HG03175 (cell line): Measurements from ENCODE around the gene PCMT1.
"Not testable (repeated sequence)": the region's sequence is repeated elsewhere in the genome, so short reads cannot be mapped to it uniquely, and the experiment has no call there.

Source experiments
- ATAC-seq: cut with Tn5 transposase; IDR thresholded peaks from one replicate; pipeline ENCODE4 v1.9.1; 2021; ENCODE audit warnings: mild to moderate bottlenecking, moderate library complexity; ENCODE audit not compliant: unreplicated experiment

PCMT1 gene

DNA sequence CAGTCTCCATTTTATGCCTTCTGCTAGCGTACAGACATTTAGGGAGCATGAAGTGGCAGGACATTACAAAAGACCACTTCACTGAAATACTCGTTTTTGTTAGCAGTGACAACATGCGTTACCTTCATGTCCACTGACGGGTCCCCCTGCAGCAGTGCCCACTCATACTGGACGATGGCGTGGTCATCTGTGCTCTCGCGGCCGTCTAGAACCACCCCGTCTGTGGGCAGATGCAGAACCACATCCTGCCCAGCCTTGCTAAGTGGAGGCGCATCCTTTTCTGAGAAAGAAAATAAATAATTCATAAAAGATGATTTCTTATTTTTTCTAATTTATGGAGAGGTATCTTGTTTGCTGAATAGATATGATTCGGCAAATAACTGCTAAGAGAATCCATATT, 103.3 kb downstream of the PCMT1 start:
- no peak for ATAC-seq

DNA sequence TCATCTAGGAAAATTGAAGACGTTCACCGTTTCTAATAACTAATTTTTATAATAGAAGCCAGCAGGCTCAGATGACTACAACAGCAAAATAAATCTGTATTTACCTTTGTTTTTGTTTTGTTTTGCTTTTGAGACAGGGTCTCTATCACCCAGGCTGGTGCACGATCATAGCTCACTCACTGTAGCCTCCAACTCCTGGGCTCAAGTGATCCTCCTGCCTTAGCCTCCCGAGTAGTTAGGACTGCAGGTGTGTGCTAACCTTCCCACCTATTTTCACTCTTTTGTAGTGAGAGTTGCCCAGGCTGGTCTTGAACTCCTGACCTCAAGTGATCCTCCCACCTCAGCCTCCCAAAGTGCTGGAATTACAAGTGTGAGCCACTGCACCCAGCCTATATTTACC, 104.5 kb downstream of the PCMT1 start:
- ATAC-seq: not testable (repeated sequence)

DNA sequence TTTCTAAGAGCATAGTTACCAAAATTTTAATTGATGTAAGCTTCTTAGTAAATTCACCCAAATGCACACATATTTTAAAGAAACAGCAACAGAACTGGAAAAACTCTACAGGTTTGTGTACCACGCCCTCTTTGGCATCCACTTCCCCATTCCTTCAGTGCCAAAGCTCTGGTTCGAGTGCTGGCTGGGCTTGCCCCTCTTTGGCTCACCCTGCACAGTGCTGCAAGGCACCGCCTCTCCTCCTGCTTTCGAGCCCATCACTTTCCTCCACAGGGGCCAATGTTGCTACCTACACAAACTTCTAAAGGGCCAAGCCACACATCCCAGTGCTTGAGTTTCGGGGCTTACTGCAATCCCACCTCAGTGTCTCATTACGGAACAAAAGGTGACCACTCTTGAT, 105.0 kb downstream of the PCMT1 start:
- no peak for ATAC-seq

DNA sequence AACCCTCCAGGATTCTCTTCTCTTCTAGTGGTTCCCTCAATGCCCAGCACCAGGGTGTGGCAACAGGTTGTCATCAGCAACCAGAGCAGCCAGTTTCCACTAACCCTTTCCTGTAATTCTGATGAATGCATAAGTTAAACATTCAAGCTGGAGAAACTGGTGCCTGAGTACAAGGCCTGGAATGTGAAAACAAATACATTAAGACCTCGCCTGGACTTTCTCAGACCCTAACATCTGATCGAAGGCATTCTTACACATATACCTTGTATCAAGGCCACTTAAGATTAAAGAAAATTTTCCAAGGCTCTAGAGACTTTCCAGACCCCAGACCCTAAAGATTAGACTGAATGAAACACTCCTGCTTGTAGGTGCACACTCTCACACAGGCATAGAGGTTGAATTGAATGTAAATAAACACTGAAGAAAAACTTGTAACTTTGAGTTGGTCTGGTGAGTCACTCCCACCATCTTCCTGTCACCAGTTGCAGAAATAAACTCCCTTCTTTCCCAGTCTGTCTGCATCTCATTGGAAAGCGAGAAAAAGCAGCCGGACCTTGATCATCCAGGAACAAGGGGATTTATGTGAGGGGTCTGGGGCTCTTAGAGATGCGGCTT, 105.6 kb downstream of the PCMT1 start:
- no peak for ATAC-seq

DNA sequence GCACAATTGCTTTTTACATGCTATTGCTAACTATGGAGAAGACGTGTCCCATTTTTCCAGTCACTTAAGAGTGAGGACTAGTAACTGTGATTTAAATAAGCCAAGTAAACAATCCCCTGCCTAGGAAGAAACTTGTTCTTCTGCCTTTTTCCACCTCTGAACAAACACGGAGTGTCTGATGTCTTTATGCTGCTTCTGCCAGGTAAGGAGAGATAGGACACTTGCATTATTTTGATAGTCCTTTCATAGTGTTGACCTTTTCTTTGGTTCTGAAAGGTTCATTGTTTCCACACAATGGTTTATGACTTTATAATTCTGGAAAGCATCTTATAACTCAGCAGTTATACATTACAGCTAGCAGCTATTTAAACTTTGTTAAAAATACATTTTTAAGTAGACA, 106.2 kb downstream of the PCMT1 start:
- no peak for ATAC-seq

DNA sequence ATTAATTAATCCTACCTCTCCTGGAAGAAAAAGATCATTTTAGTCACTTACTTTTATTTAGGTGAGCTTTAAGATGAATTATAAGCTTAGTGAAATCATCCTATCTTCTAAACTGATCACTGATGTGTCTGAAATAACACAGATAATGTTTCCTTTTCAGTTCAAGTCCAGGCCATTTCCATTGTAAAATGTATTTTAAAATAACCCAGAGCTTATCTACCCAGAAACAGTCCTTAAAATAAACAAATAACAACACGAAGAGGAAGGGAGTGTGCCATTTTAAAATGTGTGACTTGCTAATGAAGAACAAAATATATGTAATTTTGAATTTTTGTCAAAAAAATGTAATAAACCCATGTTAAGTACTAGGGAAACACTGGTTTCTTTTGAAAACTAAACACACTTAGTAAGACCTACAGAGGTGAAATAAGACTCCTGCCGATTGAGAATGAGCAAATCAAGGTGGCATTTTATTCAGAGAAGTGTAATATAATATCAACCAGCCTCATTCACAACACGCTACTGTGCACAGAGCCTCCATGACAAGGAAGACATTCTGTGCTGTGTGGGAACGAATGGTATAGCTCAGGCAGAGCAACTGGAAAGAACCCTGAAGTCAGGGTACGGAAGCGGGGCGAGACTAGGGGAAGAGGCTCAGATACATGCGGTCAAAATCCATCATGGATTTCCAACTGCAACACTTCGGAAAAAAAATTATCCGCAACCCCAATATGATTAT, 106.9 kb downstream of the PCMT1 start:
- no peak for ATAC-seq

DNA sequence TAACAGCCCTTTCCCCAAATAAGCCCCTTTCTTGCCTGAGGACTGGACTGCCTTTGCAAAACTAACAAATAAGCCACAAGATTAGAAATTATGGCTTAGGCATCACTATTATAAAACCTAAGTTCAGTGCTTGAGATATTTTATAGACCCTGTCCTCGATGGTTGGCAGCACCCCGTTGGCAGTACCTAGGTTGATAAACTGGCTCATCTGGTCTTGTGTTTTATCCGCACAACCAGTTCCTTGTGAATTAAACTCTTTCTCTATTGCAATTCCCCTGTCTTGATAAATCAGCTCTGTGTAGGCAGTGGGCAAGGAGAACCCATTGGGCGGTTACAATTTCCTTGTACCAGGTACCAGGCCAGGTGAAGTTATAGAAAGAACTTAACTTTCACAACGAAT, 108.0 kb downstream of the PCMT1 start:
- no peak for ATAC-seq

DNA sequence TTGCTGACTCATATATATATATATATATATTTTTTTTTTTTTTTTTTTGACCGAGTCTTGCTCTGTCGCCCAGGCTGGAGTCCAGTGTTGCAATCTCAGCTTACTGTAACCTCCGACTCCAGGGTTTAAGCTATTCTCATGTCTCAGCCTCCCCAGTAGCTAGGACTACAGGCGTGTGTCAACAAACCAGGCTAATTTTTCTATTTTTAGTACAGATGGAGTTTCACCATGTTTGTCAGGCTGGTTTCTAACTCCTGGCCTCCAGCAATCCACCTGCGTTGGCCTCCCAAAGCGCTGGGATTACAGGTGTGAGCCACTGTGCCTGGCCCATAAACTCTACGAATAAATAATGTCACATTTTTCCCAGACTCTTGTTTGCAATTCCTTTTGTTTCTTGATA, 109.8 kb downstream of the PCMT1 start:
- no peak for ATAC-seq

DNA sequence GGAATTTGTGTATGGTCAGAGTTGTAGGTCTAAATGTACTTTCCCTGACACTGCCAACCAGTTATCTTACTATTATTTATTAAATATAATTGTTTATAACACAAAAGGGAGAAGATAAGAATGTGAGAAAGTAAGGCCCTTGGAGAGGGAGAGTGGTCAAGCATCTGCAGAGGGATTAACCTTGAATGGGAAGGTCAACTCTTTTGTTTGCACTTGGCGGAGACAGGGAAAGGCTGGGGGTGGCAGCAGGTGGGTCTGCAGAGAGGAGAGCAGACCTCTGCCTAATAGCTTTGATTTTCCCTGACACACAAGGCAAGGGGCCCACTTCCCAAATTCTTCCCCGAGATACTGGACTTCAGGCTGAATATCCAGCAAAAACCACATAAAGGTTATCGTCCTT, 110.4 kb downstream of the PCMT1 start:
- ATAC-seq: no peak

DNA sequence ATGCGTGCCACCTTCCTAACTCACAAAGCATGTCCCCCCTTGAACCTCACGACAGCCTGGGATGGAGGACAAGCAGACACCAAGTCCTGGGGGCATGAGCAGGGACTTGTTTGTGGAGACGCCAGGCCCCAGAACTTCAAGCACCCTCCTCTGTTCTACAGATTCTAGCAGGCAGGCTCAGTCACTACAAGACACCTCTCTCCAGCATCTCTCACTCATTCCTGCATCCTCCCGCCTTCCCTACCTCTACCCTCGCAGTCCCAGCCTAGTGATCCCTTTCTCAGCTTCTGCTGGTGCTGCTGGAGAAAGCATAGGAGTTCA, 110.9 kb downstream of the PCMT1 start:
- ATAC-seq: no peak
